ENCODE results near the gene NT5DC2.
A peak's percentile ranks its signal among the peaks of the same experiment; 100 is the strongest.

Gene NT5DC2

GRCh38 chr3:52484680-52485461 lies 48.8 kb downstream of the NT5DC2 start:
- no peak for DNase-seq

DNA sequence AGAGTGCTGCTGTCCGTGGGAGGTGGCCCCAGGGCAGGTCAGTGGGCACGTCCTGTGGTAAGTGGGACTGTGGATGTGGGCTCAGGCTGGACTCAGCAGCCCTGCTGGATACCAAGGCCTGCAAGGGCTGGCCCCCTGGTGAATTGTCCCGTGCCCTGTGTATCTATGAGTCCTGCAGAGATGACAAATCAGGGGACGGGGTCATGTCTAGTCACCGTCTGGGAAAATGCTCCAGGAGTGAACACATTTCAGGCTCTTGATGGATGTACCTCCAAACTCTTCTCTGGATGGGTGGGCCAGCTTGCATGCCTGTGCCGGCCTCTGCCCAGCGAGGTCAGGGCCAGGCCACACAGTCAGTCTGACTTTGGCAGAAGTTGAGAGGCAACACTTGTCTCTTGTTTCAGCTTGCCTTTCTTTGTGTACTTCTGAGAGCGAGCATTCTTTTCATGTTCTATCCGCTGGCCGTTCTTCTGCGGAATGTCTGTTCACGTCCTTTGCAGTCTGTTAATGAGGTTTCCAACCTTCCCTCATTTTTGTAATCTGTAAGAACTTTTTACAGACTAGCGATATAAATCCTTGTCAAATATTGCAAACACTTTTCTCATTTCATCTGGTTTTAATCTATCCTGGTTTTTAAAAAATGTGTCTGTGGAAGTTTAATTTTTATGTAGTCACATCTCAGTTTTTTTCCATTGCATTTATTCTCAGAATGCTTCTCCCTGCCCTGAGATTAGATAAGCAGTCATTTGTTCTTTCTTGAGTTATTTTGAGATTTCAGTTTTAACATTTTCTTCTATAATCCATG lies 49.9 kb downstream of the NT5DC2 start:
- no peak for DNase-seq

GRCh38 chr3:52483081-52483480 lies 50.6 kb downstream of the NT5DC2 start:
- no peak for DNase-seq

GRCh38 chr3:52481819-52482521 lies 51.7 kb downstream of the NT5DC2 start:
- DNase-seq, result peak; percentile 71

DNA sequence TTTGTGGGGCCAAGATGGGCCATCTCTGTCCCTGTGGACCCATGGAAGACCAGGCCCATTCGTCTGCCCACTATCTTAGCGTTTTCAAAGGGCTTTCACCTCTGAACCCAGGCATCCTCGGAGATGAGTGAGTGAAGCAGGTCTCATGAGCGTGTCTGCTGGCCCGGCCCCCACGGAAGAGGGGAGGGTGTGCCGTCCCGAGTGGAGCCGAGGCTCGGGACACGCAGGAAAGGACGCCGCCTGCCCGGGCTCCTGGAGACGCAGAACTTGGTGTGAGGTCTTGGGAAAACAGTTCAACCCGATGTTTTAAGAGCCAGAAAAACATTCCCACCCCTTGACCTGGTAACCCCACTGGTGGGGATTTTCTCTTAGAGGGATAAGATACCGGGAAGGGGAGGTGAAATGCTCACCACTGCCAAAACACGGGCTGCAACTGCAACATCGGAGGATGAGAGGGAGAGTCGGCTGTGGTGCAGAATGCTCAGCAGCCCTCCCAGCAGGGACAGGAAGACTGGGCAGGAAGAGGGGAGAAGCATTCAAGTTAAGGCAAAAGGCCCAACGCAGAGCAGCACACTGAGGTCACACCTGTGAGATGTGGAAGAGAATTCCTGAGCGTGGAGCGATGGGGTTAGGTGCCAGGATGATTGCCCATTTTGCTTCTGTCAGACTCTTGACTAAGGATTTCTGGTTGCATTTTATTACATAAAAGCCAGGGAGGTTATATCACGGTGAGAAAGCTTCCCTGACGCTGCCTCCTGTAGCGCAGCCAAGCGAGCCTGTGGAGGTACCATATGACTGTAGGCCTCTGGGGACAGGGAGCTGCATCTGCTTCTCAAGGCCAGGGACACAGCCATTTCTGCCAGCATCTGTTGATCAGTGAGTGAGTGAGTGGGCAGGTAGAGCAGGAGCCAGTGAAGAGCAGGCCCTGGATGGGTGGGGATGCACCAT lies 52.6 kb downstream of the NT5DC2 start:
- DNase-seq, result no peak

DNA sequence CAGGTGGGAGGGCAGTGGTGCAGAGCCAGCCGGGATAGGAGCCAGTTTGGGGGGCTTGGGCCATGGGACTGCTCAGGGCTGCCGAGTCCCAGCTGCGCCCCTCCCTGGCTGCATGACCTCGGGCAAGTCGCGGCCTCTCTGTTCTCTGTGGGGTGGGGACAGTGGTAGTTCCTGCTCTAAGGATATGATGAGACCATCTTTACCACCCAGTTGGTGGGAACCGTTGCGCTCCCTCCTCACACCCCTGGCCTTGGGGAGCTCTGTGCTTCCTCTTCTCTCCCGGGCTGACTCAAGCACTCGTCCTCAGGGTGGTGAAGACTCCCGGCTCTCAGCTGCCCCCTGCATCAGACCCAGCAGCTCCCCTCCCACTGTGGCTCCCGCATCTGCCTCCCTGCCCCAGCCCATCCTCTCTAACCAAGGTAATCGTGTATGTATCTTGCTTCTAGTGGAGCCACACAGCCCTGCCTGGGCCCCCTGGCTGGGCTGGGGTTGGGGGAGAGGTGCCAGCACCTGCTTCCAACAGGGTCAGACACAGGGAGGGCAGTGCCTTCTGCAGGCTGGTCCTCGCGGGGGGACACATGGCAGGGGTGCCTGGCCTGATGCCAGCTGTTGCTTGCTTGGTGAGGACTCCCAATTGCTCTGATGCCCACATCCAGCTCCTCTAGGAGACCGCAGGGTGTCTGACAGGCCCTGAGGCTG lies 53.6 kb downstream of the NT5DC2 start:
- DNase-seq, result no peak

GRCh38 chr3:52479037-52479876 lies 54.4 kb downstream of the NT5DC2 start:
- no peak for DNase-seq

GRCh38 chr3:52477796-52478095 lies 55.9 kb downstream of the NT5DC2 start:
- no peak for DNase-seq

- no peak for DNase-seq
Observed at GRCh38 chr3:52477076-52477795, 56.4 kb downstream of the NT5DC2 start.
